Panc1 (cell line): ENCODE results near the gene DCLK2. TPM values are rescaled to one million over a fixed set of nuclear protein-coding genes. Genes with fewer than 3 reads are reported as not detected.

Experiments
- ATAC-seq: fragments of 200-7000 bp; cut with Tn5 transposase; 2 replicates; pipeline ENCODE4 v1.9.1; 2020; ENCODE audit warnings: mild to moderate bottlenecking, moderate library complexity
- BruUV-seq: library from RNA; stranded (reverse); fragments of 400-500 nt; replicated peaks from 2 replicates; lab custom pipeline; 2021; lab: Mats Ljungman, UMichigan
- CTCF ChIA-PET: fragments of 300-600 bp; sonication (Branson Sonifier 250); formaldehyde crosslinking; loops from one replicate; lab custom pipeline; 2022; ENCODE audit warnings: antibody characterized with exemption; lab: Charles Lee
- POLR2A ChIA-PET: fragments of 300-600 bp; sonication (Branson Sonifier 250); formaldehyde crosslinking; loops from one replicate; lab custom pipeline; 2022; ENCODE audit warnings: antibody characterized with exemption; lab: Charles Lee
- DNase-seq: peaks from one replicate; pipeline ENCODE4 v3.0.0-alpha.2; 2010; ENCODE audit warnings: low read depth, low spot score
- H3K27ac ChIP-seq: 2 replicates; pipeline ENCODE4 v1.5.1; 2011; ENCODE audit warnings: mild to moderate bottlenecking, low read length, inconsistent platforms
- H3K27me3 ChIP-seq: fragments of 200-500 bp; sonication (Bioruptor generic); 2 replicates; pipeline ENCODE4 v1.6.0; 2014; ENCODE audit warnings: low read length, inconsistent platforms; ENCODE audit not compliant: control insufficient read depth, insufficient read depth
- H3K36me3 ChIP-seq: fragments of 200-500 bp; sonication (Bioruptor generic); 2 replicates; pipeline ENCODE4 v1.5.1; 2014; ENCODE audit warnings: inconsistent platforms, mild to moderate bottlenecking, low read length, moderate library complexity; ENCODE audit not compliant: control insufficient read depth, insufficient read depth
- H3K4me1 ChIP-seq: 2 replicates; pipeline ENCODE4 v1.5.1; 2011; ENCODE audit warnings: inconsistent platforms, mild to moderate bottlenecking, low read length, moderate library complexity; ENCODE audit not compliant: control insufficient read depth, insufficient read depth
- H3K4me3 ChIP-seq, 2 experiments: 2 replicates each; pipeline ENCODE4 v1.5.1; 2011 to 2012; ENCODE audit warnings: low read depth in 2 of 2, low read length in 2 of 2, mild to moderate bottlenecking in 2 of 2, inconsistent platforms in 1 of 2, moderate library complexity in 1 of 2
- H3K9me3 ChIP-seq: fragments of 200-500 bp; sonication (Bioruptor generic); 2 replicates; pipeline ENCODE4 v1.5.1; 2014; ENCODE audit warnings: low read depth, mild to moderate bottlenecking, inconsistent platforms, low read length, moderate library complexity; ENCODE audit not compliant: control insufficient read depth, insufficient read depth
- CTCF ChIP-seq: fragments of 450-650 bp; IDR thresholded peaks from 2 replicates; pipeline ENCODE4 v1.5.1; 2017; ENCODE audit warnings: mild to moderate bottlenecking
- POLR2AphosphoS5 ChIP-seq: IDR thresholded peaks from 2 replicates; pipeline ENCODE4 v1.6.1; 2012; ENCODE audit warnings: mild to moderate bottlenecking, low read depth, low read length, moderate library complexity
- REST ChIP-seq, 2 experiments: IDR thresholded peaks; 2 replicates each; pipeline ENCODE4 v1.6.1; 2011 to 2012; ENCODE audit warnings: low read depth in 2 of 2, control low read depth in 1 of 2, low read length in 1 of 2, mild to moderate bottlenecking in 1 of 2, moderate library complexity in 1 of 2; ENCODE audit not compliant: insufficient read depth in 1 of 2
- SIN3A ChIP-seq: IDR thresholded peaks from 2 replicates; pipeline ENCODE4 v1.6.1; 2012; ENCODE audit warnings: low read depth, mild to moderate bottlenecking, low read length, moderate library complexity, borderline replicate concordance; ENCODE audit not compliant: insufficient read depth
- TCF7L2 ChIP-seq: IDR thresholded peaks from 2 replicates; pipeline ENCODE4 v1.6.1; 2011; ENCODE audit warnings: mild to moderate bottlenecking, low read depth, low read length, inconsistent platforms
- in situ Hi-C: cut with HindIII; loops from 2 replicates; pipeline ENCODE4 v1.10.0; 2016; ENCODE audit warnings: low sequenced_read_pairs, low pct_unique_long_range_greater_than_20kb
- intact Hi-C: fragments of 100-400 bp; cut with micrococcal nuclease; formaldehyde crosslinking; loops from one replicate; pipeline ENCODE4 v1.10.0; 2022; ENCODE audit not compliant: unreplicated experiment
- total RNA-seq: library from RNA; stranded (reverse); gene quantifications from one replicate; pipeline ENCODE4 v1.2.1, GENCODE V29; 2021; ENCODE audit not compliant: unreplicated experiment

Gene DCLK2
- total RNA-seq, 1 experiment from 2014 or later: 9.5 TPM

- ATAC-seq: no peak
- Histone ChIP-seq H3K4me1 (no peaks in the 10 kb centered on the region), H3K9me3 (no peaks in the 10 kb centered on the region), H3K27ac (no peak overlapping the region), H3K4me3 (no peak overlapping the region), H3K27me3 (no peaks in the 10 kb centered on the region), H3K36me3 (no peaks in the 10 kb centered on the region)
- ChIA-PET CTCF (no interaction called here), POLR2A (no interaction called here)
- DNase-seq: no peak
- intact Hi-C loops: no loop called here
- in situ Hi-C loops: no loop called here
- no peak for TF ChIP-seq SIN3A
- TF ChIP-seq TCF7L2: no peak
- no peak for TF ChIP-seq REST (IDR thresholded peaks at IDR 0.05; ENCODE audit: insufficient read depth in 1 of 2, low read depth in 2 of 2, low read length in 1 of 2)
- no peak for TF ChIP-seq CTCF
- no TSS peak for BruUV-seq
These were observed 31.5 kb upstream of the DCLK2 start for GRCh38 chr4:150046728-150047217.

DNA sequence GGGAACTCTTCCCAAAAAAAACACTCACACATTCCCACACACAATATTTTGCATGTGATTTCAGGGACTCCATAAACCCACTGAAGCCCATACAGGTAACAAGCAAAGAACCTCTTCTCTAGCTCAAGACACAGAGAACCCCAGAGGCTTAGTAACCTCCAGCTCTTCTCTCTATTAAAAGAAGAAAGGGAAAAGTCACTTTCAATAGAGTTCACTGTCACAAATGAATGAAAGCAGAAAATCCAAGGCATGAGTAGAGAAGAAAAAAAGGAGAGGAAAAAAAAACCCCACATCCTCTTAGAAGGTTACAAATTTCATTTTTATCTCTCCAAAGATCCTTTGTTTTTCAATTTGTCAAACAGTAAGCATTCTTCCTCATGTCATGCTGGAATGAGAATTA lies 30.7 kb upstream of the DCLK2 start:
- no peak overlapping the region for H3K27ac ChIP-seq
- H3K4me3 ChIP-seq: no peak overlapping the region
- H3K4me1 ChIP-seq: no peaks in the 10 kb centered on the region
- no peaks in the 10 kb centered on the region for H3K9me3 ChIP-seq
- ATAC-seq (no peak), DNase-seq (no peak)
- intact Hi-C loops (no loop called here), in situ Hi-C loops (no loop called here)
- ChIA-PET POLR2A (no interaction called here), CTCF (no interaction called here)
- TF ChIP-seq CTCF (no peak), SIN3A (no peak), TCF7L2 (no peak), POLR2AphosphoS5 (no peak), REST (IDR thresholded peaks at IDR 0.05; ENCODE audit: insufficient read depth in 1 of 2, low read depth in 2 of 2, low read length in 1 of 2) (no peak)
- no peaks in the 10 kb centered on the region for H3K36me3 ChIP-seq
- BruUV-seq: no TSS peak
- no peaks in the 10 kb centered on the region for H3K27me3 ChIP-seq
